ENCODE measurements around the gene CTIF. TPM values are rescaled to one million over a fixed set of nuclear protein-coding genes. Genes with fewer than 3 reads are reported as not detected.

CTIF gene
- polyA plus RNA-seq, 3 donors: 0.38 to 8.7 (median 1.2) TPM

DNA sequence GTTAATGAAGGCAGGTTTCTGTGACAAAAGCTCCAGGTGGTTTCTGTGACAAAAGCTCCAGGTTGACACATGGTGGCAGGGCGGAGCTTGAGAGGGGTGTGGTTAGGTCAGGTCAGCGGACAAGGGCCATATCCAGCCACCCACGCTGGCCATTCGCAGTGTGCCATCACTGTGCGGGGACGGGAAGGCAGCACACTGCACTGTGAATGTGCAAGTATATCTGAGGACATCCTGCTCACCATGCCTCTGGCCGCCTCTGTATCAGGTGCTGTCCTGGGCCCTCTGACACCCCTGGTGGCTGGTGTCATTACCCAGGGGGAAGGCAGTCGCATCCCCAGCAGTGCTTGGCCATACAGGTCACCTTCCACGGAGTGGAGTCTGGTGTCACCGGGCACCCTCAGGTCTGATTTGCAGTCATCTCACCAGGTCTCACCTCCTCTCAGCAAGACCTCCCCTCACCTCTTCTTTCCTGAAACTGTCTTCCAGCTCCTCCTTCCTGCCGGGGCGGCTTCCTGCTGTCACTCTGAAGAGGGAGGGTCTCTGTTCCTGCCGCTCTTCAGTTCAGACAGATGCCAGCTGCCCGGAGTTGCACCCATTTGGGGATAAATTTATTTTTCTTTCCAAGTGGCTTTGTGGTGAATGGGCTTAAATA lies 34.9 kb downstream of the CTIF start:
- no peak overlapping the region for H3K27ac Mint-ChIP-seq
- H3K4me1 Mint-ChIP-seq: peaks cover 9% of the 10 kb centered on the region
- no peak overlapping the region for H3K9ac ChIP-seq (ENCODE audit: insufficient read depth, low read length, poor library complexity, severe bottlenecking)
- no peaks in the 10 kb centered on the region for H3K27me3 Mint-ChIP-seq (ENCODE audit: low read depth in 3 of 3)
- no peak overlapping the region for H3K4me3 ChIP-seq (replicated peaks in 1 of 3; ENCODE audit: low read depth in 2 of 3, low read length in 3 of 3)
- no peak for DNase-seq
- peaks cover 6 to 15% (median 8%) of the 10 kb centered on the region in 7 donors for H3K9me3 Mint-ChIP-seq
- intact Hi-C loops (cut with micrococcal nuclease): no loop called here
- H3K27me3 ChIP-seq (ENCODE audit: control insufficient read depth in 2 of 2, insufficient read depth in 2 of 2, low read length in 2 of 2): no peaks in the 10 kb centered on the region
- H3K4me1 ChIP-seq (ENCODE audit: control insufficient read depth in 1 of 2, insufficient read depth in 2 of 2, low read length in 2 of 2): peaks cover 3 to 5% of the 10 kb centered on the region in 2 donors
- H4K20me1 ChIP-seq (ENCODE audit: insufficient read depth, low read length): peaks cover 9% of the 10 kb centered on the region
- no peak overlapping the region for H3K4me2 ChIP-seq (replicated peaks; ENCODE audit: extremely low read depth, low read length, poor library complexity, severe bottlenecking)
- H3K4me3 Mint-ChIP-seq: no peak overlapping the region
- WGBS (ENCODE audit: insufficient coverage): 93% methylated on average over 10 of the region's 14 CpGs
- no peaks in the 10 kb centered on the region for H3K79me2 ChIP-seq (ENCODE audit: insufficient read depth, low read length)
- H3K27ac ChIP-seq (ENCODE audit: low read depth in 1 of 2, low read length in 2 of 2): no peak overlapping the region
- H3K9me3 ChIP-seq (replicated peaks in 1 of 2; ENCODE audit: control insufficient read depth in 1 of 2, insufficient read depth in 1 of 2, low read length in 2 of 2): peaks cover 0 to 2% of the 10 kb centered on the region in 2 donors
- H3K36me3 Mint-ChIP-seq: peaks cover 6 to 14% of the 10 kb centered on the region in 2 donors
- H3K36me3 ChIP-seq (replicated peaks in 1 of 2; ENCODE audit: control insufficient read depth in 1 of 2, insufficient read depth in 2 of 2, low read length in 2 of 2): no peaks in the 10 kb centered on the region
- TF ChIP-seq CTCF (IDR thresholded peaks at IDR 0.05): no peak
- H2AFZ ChIP-seq (ENCODE audit: insufficient read depth, low read depth, low read length, poor library complexity, severe bottlenecking): no peak overlapping the region

DNA sequence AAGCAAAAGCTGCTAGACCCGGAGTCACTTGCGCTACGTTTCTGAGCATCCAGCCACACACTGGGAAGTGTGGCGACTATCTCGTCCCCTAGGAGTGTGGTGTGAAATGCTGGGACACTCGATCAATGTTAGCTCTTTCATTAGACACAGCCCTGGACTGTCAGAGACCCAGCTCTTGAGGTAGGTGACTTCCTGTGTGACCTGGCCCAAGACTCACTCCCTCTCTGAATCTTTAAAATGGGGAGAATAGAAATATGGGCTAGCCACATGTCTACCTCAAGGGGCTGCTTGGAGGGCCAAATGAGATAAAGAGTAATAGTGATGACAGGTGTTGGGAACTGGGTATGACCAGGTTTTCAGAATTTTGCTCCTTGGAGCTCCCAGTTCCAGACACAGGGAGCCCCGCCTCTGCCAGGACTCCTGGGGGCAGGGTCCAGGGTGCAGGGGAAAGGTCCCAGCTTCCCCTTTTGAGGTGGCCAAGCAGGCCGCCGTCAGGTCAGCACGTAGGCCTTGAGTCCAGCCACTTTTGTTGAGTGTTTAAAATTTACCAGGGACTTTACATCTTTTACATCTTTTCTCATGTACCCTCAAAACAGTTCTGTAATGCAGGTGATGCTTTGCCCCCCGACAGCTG lies 36.0 kb downstream of the CTIF start:
- no peak overlapping the region for H3K27ac ChIP-seq (ENCODE audit: low read depth in 1 of 2, low read length in 2 of 2)
- H3K9ac ChIP-seq (ENCODE audit: insufficient read depth, low read length, poor library complexity, severe bottlenecking): no peak overlapping the region
- peaks cover 9% of the 10 kb centered on the region for H4K20me1 ChIP-seq (ENCODE audit: insufficient read depth, low read length)
- WGBS (ENCODE audit: insufficient coverage): 89% methylated on average over 6 of the region's 11 CpGs
- peaks cover 0 to 2% of the 10 kb centered on the region in 2 donors for H3K9me3 ChIP-seq (replicated peaks in 1 of 2; ENCODE audit: control insufficient read depth in 1 of 2, insufficient read depth in 1 of 2, low read length in 2 of 2)
- no peaks in the 10 kb centered on the region for H3K27me3 ChIP-seq (ENCODE audit: control insufficient read depth in 2 of 2, insufficient read depth in 2 of 2, low read length in 2 of 2)
- Mint-ChIP-seq H3K27me3 (ENCODE audit: low read depth in 3 of 3) (no peaks in the 10 kb centered on the region), H3K27ac (no peak overlapping the region), H3K9me3 (peaks cover 5 to 12% (median 6%) of the 10 kb centered on the region in 7 donors), H3K36me3 (peaks cover 6 to 14% of the 10 kb centered on the region in 2 donors), H3K4me3 (no peak overlapping the region), H3K4me1 (peaks cover 9% of the 10 kb centered on the region)
- DNase-seq: no peak
- no peak for TF ChIP-seq CTCF (IDR thresholded peaks at IDR 0.05)
- H3K79me2 ChIP-seq (ENCODE audit: insufficient read depth, low read length): no peaks in the 10 kb centered on the region
- H3K36me3 ChIP-seq (replicated peaks in 1 of 2; ENCODE audit: control insufficient read depth in 1 of 2, insufficient read depth in 2 of 2, low read length in 2 of 2): no peaks in the 10 kb centered on the region
- H3K4me3 ChIP-seq (replicated peaks in 1 of 3; ENCODE audit: low read depth in 2 of 3, low read length in 3 of 3): no peak overlapping the region
- intact Hi-C loops (cut with micrococcal nuclease): no loop called here
- peaks cover 3 to 5% of the 10 kb centered on the region in 2 donors for H3K4me1 ChIP-seq (ENCODE audit: control insufficient read depth in 1 of 2, insufficient read depth in 2 of 2, low read length in 2 of 2)
- no peak overlapping the region for H3K4me2 ChIP-seq (replicated peaks; ENCODE audit: extremely low read depth, low read length, poor library complexity, severe bottlenecking)
- H2AFZ ChIP-seq (ENCODE audit: insufficient read depth, low read depth, low read length, poor library complexity, severe bottlenecking): no peak overlapping the region
